GM19395 (cell line): Measurements from ENCODE around the gene C17orf58.
"Not testable (repeated sequence)": the region's sequence is repeated elsewhere in the genome, so short reads cannot be mapped to it uniquely, and the experiment has no call there.

Source experiments
- ATAC-seq: cut with Tn5 transposase; IDR thresholded peaks from one replicate; pipeline ENCODE4 v1.9.1; 2021; ENCODE audit warnings: mild to moderate bottlenecking, moderate library complexity; ENCODE audit not compliant: unreplicated experiment

C17orf58 gene

GRCh38 chr17:68006797-68007196 lies 10.5 kb upstream of the C17orf58 start:
- no peak for ATAC-seq

- no peak for ATAC-seq
These were observed 7.9 kb upstream of the C17orf58 start for GRCh38 chr17:68004201-68004600.

- no peak for ATAC-seq
These were observed 3.1 kb upstream of the C17orf58 start for GRCh38 chr17:67999291-67999911.

- ATAC-seq, result no peak
These were observed 2.2 kb upstream of the C17orf58 start for GRCh38 chr17:67998466-67998865.

- ATAC-seq, result no peak
These were observed 552 bp downstream of the C17orf58 start for GRCh38 chr17:67995570-67996263.

GRCh38 chr17:67994817-67995569 lies 1.3 kb downstream of the C17orf58 start:
- ATAC-seq, result no peak

GRCh38 chr17:67993998-67994361 lies 2.3 kb downstream of the C17orf58 start:
- ATAC-seq, result peak; percentile 13

GRCh38 chr17:67993153-67993997 lies 2.9 kb downstream of the C17orf58 start:
- peak; percentile 68 for ATAC-seq

- no peak for ATAC-seq
These were observed 3.6 kb downstream of the C17orf58 start for GRCh38 chr17:67992548-67993152.

- no peak for ATAC-seq
These were observed 5.4 kb downstream of the C17orf58 start for GRCh38 chr17:67990909-67991308.

GRCh38 chr17:67983383-67983688 lies 12.9 kb downstream of the C17orf58 start:
- ATAC-seq, result no peak

GRCh38 chr17:67982686-67983382 lies 13.4 kb downstream of the C17orf58 start:
- ATAC-seq, result no peak

- no peak for ATAC-seq
These were observed 14.1 kb downstream of the C17orf58 start for GRCh38 chr17:67982034-67982640.

- ATAC-seq, result not testable (repeated sequence)
These were observed 15.4 kb downstream of the C17orf58 start for GRCh38 chr17:67980883-67981282.

GRCh38 chr17:67980456-67980855 lies 15.8 kb downstream of the C17orf58 start:
- no peak for ATAC-seq

GRCh38 chr17:67976306-67976705 lies 20.0 kb downstream of the C17orf58 start:
- ATAC-seq, result not testable (repeated sequence)

GRCh38 chr17:67974598-67975066 lies 21.6 kb downstream of the C17orf58 start:
- no peak for ATAC-seq

GRCh38 chr17:67974185-67974584 lies 22.1 kb downstream of the C17orf58 start:
- no peak for ATAC-seq

- ATAC-seq, result no peak
These were observed 25.5 kb downstream of the C17orf58 start for GRCh38 chr17:67970783-67971182.

- ATAC-seq, result not testable (repeated sequence)
These were observed 33.1 kb downstream of the C17orf58 start for GRCh38 chr17:67963145-67963572.
